ENCODE results near the gene SPDYE3.
"Not testable (repeated sequence)": the region's sequence is repeated elsewhere in the genome, so short reads cannot be mapped to it uniquely, and the experiment has no call there.

DNA sequence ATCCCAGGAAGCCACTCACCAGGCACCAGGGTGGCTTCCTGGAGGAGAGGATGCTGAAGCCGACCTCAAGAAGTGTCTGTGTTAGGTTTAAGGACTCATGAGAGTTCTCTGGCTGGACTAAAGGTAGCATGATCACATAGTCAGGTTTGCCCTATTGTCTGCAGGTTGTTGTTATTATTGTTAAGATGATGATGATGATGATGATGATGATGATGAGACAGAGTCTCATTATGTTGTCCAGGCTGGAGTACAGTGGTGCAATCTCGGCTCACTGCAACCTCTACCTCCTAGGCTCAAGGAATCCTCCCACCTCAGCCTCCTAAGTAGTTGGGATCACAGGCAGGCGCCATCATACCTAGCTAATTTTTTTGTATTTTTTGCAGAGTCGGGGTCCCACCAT is 43.3 kb upstream of the SPDYE3 start:
- TF ChIP-seq, protein P1, sequence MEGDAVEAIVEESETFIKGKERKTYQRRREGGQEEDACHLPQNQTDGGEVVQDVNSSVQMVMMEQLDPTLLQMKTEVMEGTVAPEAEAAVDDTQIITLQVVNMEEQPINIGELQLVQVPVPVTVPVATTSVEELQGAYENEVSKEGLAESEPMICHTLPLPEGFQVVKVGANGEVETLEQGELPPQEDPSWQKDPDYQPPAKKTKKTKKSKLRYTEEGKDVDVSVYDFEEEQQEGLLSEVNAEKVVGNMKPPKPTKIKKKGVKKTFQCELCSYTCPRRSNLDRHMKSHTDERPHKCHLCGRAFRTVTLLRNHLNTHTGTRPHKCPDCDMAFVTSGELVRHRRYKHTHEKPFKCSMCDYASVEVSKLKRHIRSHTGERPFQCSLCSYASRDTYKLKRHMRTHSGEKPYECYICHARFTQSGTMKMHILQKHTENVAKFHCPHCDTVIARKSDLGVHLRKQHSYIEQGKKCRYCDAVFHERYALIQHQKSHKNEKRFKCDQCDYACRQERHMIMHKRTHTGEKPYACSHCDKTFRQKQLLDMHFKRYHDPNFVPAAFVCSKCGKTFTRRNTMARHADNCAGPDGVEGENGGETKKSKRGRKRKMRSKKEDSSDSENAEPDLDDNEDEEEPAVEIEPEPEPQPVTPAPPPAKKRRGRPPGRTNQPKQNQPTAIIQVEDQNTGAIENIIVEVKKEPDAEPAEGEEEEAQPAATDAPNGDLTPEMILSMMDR (IDR thresholded peaks at IDR 0.05 in 4 of 5, conservative IDR thresholded peaks at IDR 0.05 in 1 of 5), result not testable (repeated sequence)
- TF ChIP-seq POLR2A (IDR thresholded peaks at IDR 0.05), result not testable (repeated sequence)
